Subcutaneous abdominal adipose tissue (tissue), 5 donors: ENCODE results near the gene TAS1R1.
A peak's percentile ranks its signal among the peaks of the same experiment; 100 is the strongest.

Experiments
- H3K27ac ChIP-seq: one replicate; pipeline ENCODE4 v1.7.0; 2013; ENCODE audit warnings: low read depth, mild to moderate bottlenecking, inconsistent platforms, low read length, moderate library complexity
- H3K27me3 ChIP-seq, 5 donors: one replicate each; pipeline ENCODE4 v1.7.0; 2013; ENCODE audit warnings: low read length in 5 of 5, inconsistent platforms in 1 of 5; ENCODE audit not compliant: control insufficient read depth in 5 of 5, insufficient read depth in 4 of 5
- H3K36me3 ChIP-seq, 5 donors: one replicate each; pipeline ENCODE4 v1.7.0; 2013; ENCODE audit warnings: low read length in 5 of 5; ENCODE audit not compliant: control insufficient read depth in 5 of 5, insufficient read depth in 5 of 5
- H3K4me1 ChIP-seq, 5 donors: one replicate each; pipeline ENCODE4 v1.7.0; 2013; ENCODE audit warnings: low read length in 5 of 5, mild to moderate bottlenecking in 3 of 5, moderate library complexity in 1 of 5; ENCODE audit not compliant: control insufficient read depth in 5 of 5, insufficient read depth in 5 of 5
- H3K4me3 ChIP-seq, 5 donors: one replicate each; pipeline ENCODE4 v1.7.0; 2013; ENCODE audit warnings: low read length in 5 of 5, low read depth in 1 of 5
- H3K9ac ChIP-seq, 5 donors: one replicate each; pipeline ENCODE4 v1.7.0; 2013; ENCODE audit warnings: low read length in 5 of 5, mild to moderate bottlenecking in 4 of 5, moderate library complexity in 3 of 5
- H3K9me3 ChIP-seq, 5 donors: one replicate each; pipeline ENCODE4 v1.7.0; 2013; ENCODE audit warnings: low read length in 5 of 5; ENCODE audit not compliant: control insufficient read depth in 5 of 5
- donor health status: healthy.
- donor health status: healthy.
- donor health status: healthy.
- donor health status: healthy.
- donor health status: healthy.

Gene TAS1R1

DNA sequence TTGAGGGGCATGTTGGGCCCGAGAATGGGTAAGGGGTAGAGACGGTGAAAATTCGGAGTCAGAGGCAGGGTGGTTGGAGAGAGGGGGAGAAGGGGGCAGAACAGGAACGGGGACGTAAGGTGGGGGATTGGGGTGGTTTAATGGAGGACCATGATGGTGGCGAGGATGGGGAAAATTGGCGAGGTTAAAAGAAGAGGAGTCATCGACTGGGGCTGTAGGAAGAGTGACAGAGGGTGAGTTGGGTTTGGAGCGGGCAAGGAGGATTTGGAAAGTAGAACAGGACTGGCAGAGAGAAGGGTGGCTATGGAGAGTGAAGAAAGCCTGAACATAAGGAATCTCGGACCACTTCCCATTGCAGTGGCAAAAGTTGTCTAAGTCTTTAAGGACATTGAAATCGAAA lies 13.9 kb downstream of the TAS1R1 start:
- H3K9ac ChIP-seq = no peak overlapping the region
- no peak overlapping the region for H3K4me3 ChIP-seq
- H3K4me1 ChIP-seq = no peaks in the 10 kb centered on the region
- H3K27me3 ChIP-seq = peaks cover 0 to 4% (median 0%) of the 10 kb centered on the region in 5 donors
- no peaks in the 10 kb centered on the region for H3K36me3 ChIP-seq
- H3K9me3 ChIP-seq = peaks cover 0 to 7% (median 6%) of the 10 kb centered on the region in 5 donors
- H3K27ac ChIP-seq = no peak overlapping the region

DNA sequence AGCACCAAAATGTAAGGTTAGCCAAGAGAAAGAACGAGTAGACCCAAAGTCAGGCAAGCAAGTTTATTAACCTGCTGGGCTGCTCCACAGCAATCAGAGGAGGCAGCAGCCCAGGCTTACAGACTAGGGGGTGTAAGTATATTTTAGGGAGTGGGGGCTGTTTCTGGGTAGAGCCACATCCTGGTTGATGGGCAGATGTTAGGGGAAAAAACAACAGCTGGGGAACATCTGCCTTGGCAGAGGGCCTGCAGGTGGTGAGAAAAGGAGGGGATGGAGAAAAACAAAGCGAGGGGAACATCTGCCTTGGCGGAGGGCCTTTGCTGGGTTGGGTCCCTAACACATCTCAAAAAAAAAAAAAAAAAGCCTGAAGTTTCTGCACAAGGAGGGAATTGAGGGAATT lies 15.0 kb downstream of the TAS1R1 start:
- Histone ChIP-seq H3K36me3 (no peaks in the 10 kb centered on the region), H3K27me3 (peaks cover 0 to 6% (median 0%) of the 10 kb centered on the region in 5 donors), H3K4me3 (no peak overlapping the region), H3K27ac (no peak overlapping the region), H3K4me1 (no peaks in the 10 kb centered on the region), H3K9me3 (peaks cover 0 to 7% (median 6%) of the 10 kb centered on the region in 5 donors), H3K9ac (no peak overlapping the region)

DNA sequence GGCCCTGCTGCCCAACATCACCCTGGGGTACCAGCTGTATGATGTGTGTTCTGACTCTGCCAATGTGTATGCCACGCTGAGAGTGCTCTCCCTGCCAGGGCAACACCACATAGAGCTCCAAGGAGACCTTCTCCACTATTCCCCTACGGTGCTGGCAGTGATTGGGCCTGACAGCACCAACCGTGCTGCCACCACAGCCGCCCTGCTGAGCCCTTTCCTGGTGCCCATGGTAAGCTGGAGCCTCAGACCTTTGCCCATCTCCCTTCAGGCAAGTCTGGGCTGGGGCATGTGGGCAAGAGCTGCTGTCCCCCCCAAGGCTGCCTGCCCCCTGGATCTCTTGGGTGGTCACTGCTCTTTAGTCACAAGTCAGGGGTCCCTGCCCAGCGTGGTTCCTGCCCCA lies 15.9 kb downstream of the TAS1R1 start:
- Histone ChIP-seq H3K9ac (no peak overlapping the region), H3K9me3 (peaks cover 0 to 7% (median 6%) of the 10 kb centered on the region in 5 donors), H3K4me1 (no peaks in the 10 kb centered on the region), H3K4me3 (no peak overlapping the region), H3K27me3 (peaks cover 0 to 5% (median 0%) of the 10 kb centered on the region in 5 donors), H3K27ac (no peak overlapping the region), H3K36me3 (no peaks in the 10 kb centered on the region)

DNA sequence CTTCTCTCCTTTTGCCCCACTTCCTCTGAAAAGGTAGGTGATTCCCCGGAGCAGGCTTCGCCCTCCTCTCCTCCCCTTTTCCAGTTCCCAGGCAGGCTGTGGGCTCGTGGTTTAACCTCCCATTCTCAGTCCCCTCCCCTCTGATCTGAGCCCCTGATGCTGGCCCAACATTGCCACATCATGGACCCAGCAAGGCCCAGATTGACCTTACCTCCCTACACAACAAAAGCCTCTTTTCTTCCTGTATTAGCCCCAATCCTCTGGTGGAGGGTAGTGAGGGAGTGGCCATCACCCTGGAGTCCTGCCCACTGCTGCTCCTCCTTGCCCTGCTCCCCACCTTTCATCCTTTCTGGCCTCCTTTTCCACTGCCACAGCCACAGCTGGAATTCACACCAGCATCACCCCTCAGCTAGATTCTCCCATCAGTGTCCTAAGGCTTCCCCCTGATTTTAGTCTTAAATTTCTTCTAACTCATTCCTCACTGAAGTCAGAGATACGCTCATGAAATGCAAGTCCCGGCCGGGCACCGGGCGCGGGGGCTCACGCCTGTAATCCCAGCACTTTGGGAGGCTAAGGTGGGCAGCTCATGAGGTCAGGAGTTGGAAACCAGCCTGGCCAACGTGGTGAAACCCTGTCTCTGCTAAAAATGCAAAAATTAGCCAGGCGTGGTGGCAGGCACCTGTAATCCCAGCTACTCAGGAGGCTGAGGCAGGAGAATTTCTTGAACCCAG lies 17.7 kb downstream of the TAS1R1 start:
- peaks cover 0 to 5% (median 0%) of the 10 kb centered on the region in 5 donors for H3K27me3 ChIP-seq

DNA sequence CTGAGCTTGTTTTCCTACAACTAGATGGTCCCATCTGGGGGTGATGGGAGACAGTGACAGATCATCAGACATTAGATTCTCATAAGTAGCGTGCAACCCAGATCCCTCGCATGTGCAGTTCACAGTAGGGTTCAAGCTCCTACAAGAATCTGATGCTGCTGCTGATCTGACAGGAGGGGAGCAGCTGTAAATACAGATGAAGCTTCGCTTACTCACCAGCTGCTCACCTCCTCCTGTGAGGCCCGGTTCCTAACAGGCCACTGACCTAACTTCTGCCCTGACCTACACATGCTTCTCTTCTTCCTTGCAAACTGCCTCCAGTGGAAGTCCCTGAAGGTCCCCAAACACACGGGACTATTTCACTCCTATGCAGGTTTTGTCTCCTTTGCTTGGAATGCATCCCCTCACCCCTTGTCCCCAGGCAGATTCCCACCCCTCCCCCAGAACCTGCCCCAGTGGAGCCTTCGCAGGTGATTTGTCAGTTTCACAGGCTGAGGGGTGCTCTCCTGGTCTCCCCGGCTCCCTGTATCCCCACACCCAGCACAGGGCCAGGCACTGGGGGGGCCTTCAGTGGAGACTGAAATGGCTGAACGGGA lies 19.0 kb downstream of the TAS1R1 start:
- H3K9me3 ChIP-seq = peaks cover 0 to 7% (median 6%) of the 10 kb centered on the region in 5 donors
- H3K4me1 ChIP-seq = peaks cover 0 to 3% (median 1%) of the 10 kb centered on the region in 5 donors
- H3K36me3 ChIP-seq = no peaks in the 10 kb centered on the region
- no peak overlapping the region for H3K4me3 ChIP-seq
- H3K27ac ChIP-seq = no peak overlapping the region
- H3K27me3 ChIP-seq = peaks cover 0 to 5% (median 0%) of the 10 kb centered on the region in 5 donors
- H3K9ac ChIP-seq = no peak overlapping the region

More for the DNA sequence above, 17.7 kb downstream of the TAS1R1 start:
- H3K4me1 ChIP-seq = no peaks in the 10 kb centered on the region
- H3K4me3 ChIP-seq = no peak overlapping the region
- H3K36me3 ChIP-seq = no peaks in the 10 kb centered on the region
- H3K9ac ChIP-seq = no peak overlapping the region
- peaks cover 0 to 7% (median 6%) of the 10 kb centered on the region in 5 donors for H3K9me3 ChIP-seq
- no peak overlapping the region for H3K27ac ChIP-seq

DNA sequence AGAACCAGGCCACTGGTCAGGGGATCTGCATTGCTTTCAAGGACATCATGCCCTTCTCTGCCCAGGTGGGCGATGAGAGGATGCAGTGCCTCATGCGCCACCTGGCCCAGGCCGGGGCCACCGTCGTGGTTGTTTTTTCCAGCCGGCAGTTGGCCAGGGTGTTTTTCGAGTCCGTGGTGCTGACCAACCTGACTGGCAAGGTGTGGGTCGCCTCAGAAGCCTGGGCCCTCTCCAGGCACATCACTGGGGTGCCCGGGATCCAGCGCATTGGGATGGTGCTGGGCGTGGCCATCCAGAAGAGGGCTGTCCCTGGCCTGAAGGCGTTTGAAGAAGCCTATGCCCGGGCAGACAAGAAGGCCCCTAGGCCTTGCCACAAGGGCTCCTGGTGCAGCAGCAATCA lies 19.7 kb downstream of the TAS1R1 start:
- H3K36me3 ChIP-seq = no peaks in the 10 kb centered on the region
- H3K4me1 ChIP-seq = peaks cover 0 to 8% (median 7%) of the 10 kb centered on the region in 5 donors
- H3K4me3 ChIP-seq = no peak overlapping the region
- peaks cover 0 to 5% (median 0%) of the 10 kb centered on the region in 5 donors for H3K27me3 ChIP-seq
- H3K9ac ChIP-seq = no peak overlapping the region
- peaks cover 0 to 7% (median 6%) of the 10 kb centered on the region in 5 donors for H3K9me3 ChIP-seq
- no peak overlapping the region for H3K27ac ChIP-seq

DNA sequence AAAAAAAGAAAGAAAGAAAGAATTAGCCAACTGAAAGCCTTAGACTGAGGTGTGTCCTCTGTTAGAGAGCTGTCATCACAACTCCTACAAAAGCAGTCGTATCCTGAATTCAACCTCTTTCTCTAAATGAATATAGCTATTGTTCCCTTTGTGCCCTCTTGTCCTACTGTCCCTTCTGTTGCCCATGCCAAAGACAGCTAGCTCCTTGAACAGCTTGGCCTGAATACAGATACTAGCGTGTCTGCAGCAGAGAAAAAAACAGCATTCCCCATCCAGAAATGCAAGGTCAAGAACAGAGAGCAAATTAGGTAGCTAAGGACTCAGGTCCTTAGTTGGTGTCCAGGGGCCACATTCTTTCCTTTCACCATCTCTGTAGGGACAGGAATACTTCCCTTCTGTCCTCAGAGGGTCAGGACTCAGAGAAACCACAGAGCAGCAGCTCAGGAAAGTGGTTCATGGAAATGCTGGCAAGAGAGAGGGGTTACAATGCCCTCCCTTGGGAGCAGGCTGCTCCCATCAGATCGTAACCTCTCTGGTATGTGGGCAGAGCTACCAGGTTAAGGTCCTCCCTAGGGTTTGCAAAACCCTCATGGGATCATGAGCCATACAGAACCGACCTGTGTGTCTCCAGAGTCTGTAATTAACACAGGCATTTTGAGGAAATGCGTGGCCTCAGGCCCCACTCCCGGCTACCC lies 22.9 kb downstream of the TAS1R1 start:
- H3K36me3 ChIP-seq = no peaks in the 10 kb centered on the region
- no peak overlapping the region for H3K4me3 ChIP-seq
- H3K9me3 ChIP-seq = no peaks in the 10 kb centered on the region
- H3K9ac ChIP-seq = no peak overlapping the region
- H3K27ac ChIP-seq = no peak overlapping the region
- peaks cover 0 to 5% (median 0%) of the 10 kb centered on the region in 5 donors for H3K27me3 ChIP-seq
- H3K4me1 ChIP-seq = peaks cover 8 to 35% (median 30%) of the 10 kb centered on the region in 5 donors

DNA sequence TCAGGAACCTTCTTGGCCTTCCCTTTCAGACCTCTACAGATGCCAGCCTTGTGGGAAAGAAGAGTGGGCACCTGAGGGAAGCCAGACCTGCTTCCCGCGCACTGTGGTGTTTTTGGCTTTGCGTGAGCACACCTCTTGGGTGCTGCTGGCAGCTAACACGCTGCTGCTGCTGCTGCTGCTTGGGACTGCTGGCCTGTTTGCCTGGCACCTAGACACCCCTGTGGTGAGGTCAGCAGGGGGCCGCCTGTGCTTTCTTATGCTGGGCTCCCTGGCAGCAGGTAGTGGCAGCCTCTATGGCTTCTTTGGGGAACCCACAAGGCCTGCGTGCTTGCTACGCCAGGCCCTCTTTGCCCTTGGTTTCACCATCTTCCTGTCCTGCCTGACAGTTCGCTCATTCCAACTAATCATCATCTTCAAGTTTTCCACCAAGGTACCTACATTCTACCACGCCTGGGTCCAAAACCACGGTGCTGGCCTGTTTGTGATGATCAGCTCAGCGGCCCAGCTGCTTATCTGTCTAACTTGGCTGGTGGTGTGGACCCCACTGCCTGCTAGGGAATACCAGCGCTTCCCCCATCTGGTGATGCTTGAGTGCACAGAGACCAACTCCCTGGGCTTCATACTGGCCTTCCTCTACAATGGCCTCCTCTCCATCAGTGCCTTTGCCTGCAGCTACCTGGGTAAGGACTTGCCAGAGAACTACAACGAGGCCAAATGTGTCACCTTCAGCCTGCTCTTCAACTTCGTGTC lies 23.7 kb downstream of the TAS1R1 start:
- H3K36me3 ChIP-seq = no peaks in the 10 kb centered on the region
- H3K9ac ChIP-seq = peak overlapping the region in 2 of 5 donors; percentile 84 to 92
- peaks cover 0 to 5% (median 0%) of the 10 kb centered on the region in 5 donors for H3K27me3 ChIP-seq
- no peaks in the 10 kb centered on the region for H3K9me3 ChIP-seq
- peaks cover 8 to 35% (median 30%) of the 10 kb centered on the region in 5 donors for H3K4me1 ChIP-seq
- H3K27ac ChIP-seq = peak overlapping the region; percentile 84
- H3K4me3 ChIP-seq = peak overlapping the region in 4 of 5 donors; percentile 35 to 88 (median 82)

DNA sequence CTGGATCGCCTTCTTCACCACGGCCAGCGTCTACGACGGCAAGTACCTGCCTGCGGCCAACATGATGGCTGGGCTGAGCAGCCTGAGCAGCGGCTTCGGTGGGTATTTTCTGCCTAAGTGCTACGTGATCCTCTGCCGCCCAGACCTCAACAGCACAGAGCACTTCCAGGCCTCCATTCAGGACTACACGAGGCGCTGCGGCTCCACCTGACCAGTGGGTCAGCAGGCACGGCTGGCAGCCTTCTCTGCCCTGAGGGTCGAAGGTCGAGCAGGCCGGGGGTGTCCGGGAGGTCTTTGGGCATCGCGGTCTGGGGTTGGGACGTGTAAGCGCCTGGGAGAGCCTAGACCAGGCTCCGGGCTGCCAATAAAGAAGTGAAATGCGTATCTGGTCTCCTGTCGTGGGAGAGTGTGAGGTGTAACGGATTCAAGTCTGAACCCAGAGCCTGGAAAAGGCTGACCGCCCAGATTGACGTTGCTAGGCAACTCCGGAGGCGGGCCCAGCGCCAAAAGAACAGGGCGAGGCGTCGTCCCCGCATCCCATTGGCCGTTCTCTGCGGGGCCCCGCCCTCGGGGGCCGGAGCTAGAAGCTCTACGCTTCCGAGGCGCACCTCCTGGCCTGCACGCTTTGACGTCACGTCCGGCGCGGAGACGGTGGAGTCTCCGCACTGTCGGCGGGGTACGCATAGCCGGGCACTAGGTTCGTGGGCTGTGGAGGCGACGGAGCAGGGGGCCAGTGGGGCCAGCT lies 24.4 kb downstream of the TAS1R1 start, which contains the start of gene ZBTB48:
ZBTB48 (plus strand) TSS at position 621 of the 745 bp plus-strand sequence. CDS start 616 bp downstream, outside the sequence.
- Histone ChIP-seq H3K4me3 (peak within 1 kb of the TSS; percentile 69 to 88 (median 81)), H3K27me3 (peaks cover 0 to 4% (median 0%) of the 10 kb centered on the region in 5 donors), H3K36me3 (no peaks in the 10 kb centered on the region), H3K27ac (peak within 1 kb of the TSS; percentile 84), H3K9me3 (no peaks in the 10 kb centered on the region), H3K4me1 (peaks cover 8 to 40% (median 30%) of the 10 kb centered on the region in 5 donors), H3K9ac (peak within 1 kb of the TSS; percentile 73 to 92 (median 84))
